NCI-H748 (cell line): Measurements from ENCODE around the gene EYS.
A peak's percentile ranks its signal among the peaks of the same experiment; 100 is the strongest.

Source experiments
- DNase-seq: peaks from one replicate; lab custom pipeline; 2025; ENCODE audit not compliant: unreplicated experiment; lab: John Stamatoyannopoulos, UW

EYS gene

DNA sequence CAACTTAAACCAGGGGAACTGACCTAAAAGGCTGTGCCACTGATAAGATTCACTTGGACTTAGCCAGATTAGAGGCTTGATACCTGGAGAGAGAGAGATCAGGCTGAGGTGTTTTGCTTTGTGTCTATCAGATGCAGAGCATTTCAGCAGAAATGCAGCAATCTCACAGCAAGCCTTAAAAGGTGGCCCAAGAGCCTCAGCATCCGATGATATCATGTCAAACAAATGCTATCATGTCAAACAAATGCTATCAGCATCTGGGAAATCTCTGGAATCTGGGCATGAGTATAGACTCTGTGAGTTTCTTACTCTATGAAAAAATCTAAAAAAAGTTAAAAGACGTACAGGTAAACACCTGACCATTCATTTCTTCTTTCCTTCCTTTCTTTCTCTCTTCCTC lies 718.9 kb downstream of the EYS start:
- no peak for DNase-seq

DNA sequence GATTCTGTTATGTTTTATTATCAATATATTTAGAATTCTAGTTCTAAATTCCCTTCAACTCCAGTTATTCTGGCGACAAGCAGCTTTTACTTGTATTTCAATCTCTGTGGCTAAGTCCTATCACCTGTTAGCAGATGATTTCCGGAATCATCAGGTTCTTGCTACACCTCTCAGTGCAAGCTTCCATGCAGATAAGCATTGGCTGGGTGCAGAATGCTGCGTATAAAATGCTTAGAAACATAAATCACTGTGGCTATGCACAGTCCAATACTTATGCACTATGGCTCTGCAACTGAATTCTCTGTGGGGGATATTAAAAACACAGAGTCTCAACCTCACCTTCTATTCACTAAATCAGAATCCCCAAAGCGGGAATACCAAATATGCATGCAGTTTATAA lies 720.0 kb downstream of the EYS start:
- no peak for DNase-seq

GRCh38 chr6:64985726-64986125 lies 721.3 kb downstream of the EYS start:
- no peak for DNase-seq

GRCh38 chr6:64984948-64985347 lies 722.1 kb downstream of the EYS start:
- peak; percentile 43 for DNase-seq

DNA sequence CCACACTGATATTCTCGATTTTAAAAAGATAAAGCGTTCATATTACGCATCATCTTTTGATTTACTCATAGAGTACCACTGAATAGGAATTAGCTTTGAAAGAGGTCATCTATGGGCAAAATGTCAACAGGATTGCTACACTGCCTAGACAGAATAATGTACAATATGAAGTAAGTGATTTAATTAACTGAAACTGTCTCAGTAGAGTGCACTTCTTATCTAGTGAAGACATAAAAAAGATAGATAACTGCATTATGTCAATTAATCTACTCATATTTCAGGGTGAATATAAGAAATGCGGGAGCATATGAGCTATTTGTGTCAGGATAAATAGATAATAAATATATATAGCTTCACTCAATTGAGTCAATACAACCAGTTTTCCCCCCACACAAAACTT lies 723.9 kb downstream of the EYS start:
- no peak for DNase-seq

- DNase-seq: no peak
Observed at GRCh38 chr6:64973142-64973541, 733.9 kb downstream of the EYS start.

DNA sequence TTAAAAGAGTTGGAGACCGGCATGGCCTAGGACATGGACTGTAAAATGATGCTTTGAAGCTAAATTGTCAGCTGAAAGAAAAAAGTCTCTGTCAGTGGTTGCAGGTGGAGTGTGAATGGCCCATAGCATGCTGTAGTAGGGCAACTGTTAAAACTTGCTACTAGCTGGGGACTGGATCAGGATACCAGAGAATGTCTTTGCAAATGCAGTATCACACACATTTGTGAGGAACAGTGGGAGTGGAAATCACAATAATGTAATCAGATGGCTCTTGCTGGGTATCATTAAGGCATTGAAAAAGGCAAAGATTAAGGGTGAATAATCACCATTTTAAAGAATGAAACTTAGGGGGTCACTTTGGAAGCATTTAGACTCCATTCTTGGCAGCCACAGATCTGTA lies 737.9 kb downstream of the EYS start:
- no peak for DNase-seq

- no peak for DNase-seq
Observed at GRCh38 chr6:64955435-64955848, 751.6 kb downstream of the EYS start.

GRCh38 chr6:64949257-64949656 lies 757.8 kb downstream of the EYS start:
- DNase-seq: peak; percentile 31

- no peak for DNase-seq
Observed at GRCh38 chr6:64948261-64948660, 758.8 kb downstream of the EYS start.

DNA sequence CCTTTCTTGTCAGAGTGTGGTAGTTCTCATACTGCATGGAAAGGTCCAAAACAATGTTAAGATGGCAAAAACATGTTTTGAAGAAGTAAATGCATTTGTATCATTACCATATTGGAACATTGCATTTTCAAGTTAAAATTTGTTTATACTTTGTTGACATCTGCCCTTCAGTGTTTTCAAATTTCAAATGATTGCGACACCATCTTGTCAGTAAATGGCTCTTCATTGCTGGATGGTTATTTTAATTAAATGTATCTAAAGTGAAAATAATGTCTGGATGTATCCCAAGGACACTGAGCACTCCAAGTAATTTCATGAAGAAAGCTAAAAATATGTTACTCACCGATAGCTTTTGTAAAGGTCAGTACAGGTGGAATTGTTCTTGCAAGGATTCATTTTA lies 761.6 kb downstream of the EYS start:
- no peak for DNase-seq

DNA sequence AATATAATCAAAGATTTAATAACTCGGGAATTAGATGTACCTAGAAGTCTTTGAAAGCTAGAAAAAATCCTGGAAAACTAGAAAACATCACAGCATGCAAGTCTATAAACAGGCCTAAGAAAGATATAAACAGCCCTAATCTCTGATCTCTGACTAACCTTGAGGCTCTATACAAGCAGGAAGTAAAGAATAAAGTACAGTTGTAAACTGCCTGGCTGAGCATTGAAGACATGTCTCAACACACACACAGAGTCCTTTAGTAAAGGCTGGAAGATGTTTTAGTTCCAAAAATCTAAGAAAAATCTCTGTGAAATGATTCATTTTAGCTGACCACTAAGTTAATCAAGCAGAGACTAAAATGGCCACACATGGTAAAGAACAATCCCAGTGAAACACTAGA lies 774.5 kb downstream of the EYS start:
- no peak for DNase-seq

- DNase-seq: peak; percentile 49
Observed at GRCh38 chr6:64930681-64931080, 776.3 kb downstream of the EYS start.

- DNase-seq: no peak
Observed at GRCh38 chr6:64926051-64926450, 781.0 kb downstream of the EYS start.

GRCh38 chr6:64920257-64920656 lies 786.8 kb downstream of the EYS start:
- no peak for DNase-seq

GRCh38 chr6:64914124-64914523 lies 792.9 kb downstream of the EYS start:
- DNase-seq: no peak

- DNase-seq: no peak
Observed at GRCh38 chr6:64912966-64913365, 794.1 kb downstream of the EYS start.

GRCh38 chr6:64908104-64908503 lies 798.9 kb downstream of the EYS start:
- no peak for DNase-seq

DNA sequence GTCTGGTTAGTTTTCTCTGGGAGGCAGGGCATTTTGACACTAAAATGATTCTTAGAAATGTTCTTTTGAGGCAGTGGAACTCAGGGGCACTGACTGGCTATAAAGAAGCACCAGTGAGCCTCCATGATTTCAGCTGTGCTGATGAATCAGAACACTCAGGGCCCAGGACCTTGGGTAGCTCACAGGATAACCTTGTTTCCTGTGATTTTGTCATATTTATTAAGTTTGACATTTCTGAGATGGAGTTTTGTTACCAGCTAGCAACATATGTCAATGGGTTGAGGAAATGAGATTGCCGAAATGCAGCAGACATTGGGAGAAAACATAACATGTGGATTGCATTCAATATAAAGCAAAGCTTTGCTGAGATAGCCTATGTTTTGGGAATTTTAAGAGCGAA lies 802.4 kb downstream of the EYS start:
- no peak for DNase-seq

DNA sequence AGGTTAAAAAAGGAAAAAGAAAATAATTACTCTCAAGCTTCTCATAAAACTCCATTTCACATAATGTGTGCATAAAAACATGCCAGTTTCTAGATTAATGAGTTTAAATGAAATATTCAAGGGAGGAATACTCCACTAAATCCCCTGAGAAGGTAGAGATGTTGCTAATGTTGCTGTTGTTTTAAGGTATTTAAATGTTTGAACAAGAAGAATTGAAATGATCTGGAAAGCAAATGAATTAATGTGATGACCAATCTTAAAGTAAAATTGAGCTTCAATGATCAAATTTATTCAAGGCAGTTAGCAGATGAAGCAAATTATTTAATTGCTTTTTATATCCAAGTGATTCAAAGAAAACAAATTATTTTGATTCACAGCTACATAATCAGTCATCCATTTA lies 804.4 kb downstream of the EYS start:
- DNase-seq: no peak

GRCh38 chr6:64896939-64897338 lies 810.1 kb downstream of the EYS start:
- no peak for DNase-seq

GRCh38 chr6:64895945-64896344 lies 811.1 kb downstream of the EYS start:
- no peak for DNase-seq

GRCh38 chr6:64890609-64891008 lies 816.4 kb downstream of the EYS start:
- no peak for DNase-seq

- no peak for DNase-seq
Observed at GRCh38 chr6:64889144-64889543, 817.9 kb downstream of the EYS start.
